Neutrophil (primary cell): ENCODE data around the gene RBPJ.

Experiments
- H3K27ac ChIP-seq: fragments of 200-600 bp; sonication (generic); 2 replicates; pipeline ENCODE4 v1.5.1; 2016; ENCODE audit warnings: mild to moderate bottlenecking, moderate library complexity
- H3K27me3 ChIP-seq: fragments of 200-600 bp; sonication (generic); 2 replicates; pipeline ENCODE4 v1.6.0; 2016; ENCODE audit warnings: mild to moderate bottlenecking
- H3K36me3 ChIP-seq: fragments of 200-600 bp; sonication (generic); 2 replicates; pipeline ENCODE4 v1.5.1; 2017
- H3K4me1 ChIP-seq, 2 experiments: fragments of 200-600 bp in 1 of 2; sonication (generic) in 1 of 2; 1 replicate in 1 of 2; 2 replicates in 1 of 2; pipeline versions ENCODE4 v1.5.1 to v1.6.1; 2013 to 2016; ENCODE audit warnings: low read depth in 1 of 2, low read length in 1 of 2, mild to moderate bottlenecking in 1 of 2, moderate library complexity in 1 of 2; ENCODE audit not compliant: control insufficient read depth in 1 of 2, insufficient read depth in 1 of 2
- H3K4me3 ChIP-seq, 2 experiments: fragments of 200-600 bp in 1 of 2; sonication (generic) in 1 of 2; 1 replicate in 1 of 2; 2 replicates in 1 of 2; pipeline ENCODE4 v1.5.1; 2013 to 2016; ENCODE audit warnings: low read depth in 1 of 2, low read length in 1 of 2, mild to moderate bottlenecking in 1 of 2, moderate library complexity in 1 of 2
- H3K9me3 ChIP-seq: fragments of 200-600 bp; sonication (generic); 2 replicates; pipeline ENCODE4 v1.5.1; 2016
- CTCF ChIP-seq: fragments of 200-600 bp; sonication (generic); IDR thresholded peaks from 2 replicates; pipeline ENCODE4 v1.5.1; 2016; ENCODE audit warnings: antibody characterized with exemption

RBPJ gene

GRCh38 chr4:26406346-26406975 is 85.6 kb downstream of the RBPJ start:
- H3K4me1 ChIP-seq, result peaks cover 20 to 35% of the 10 kb centered on the region in 2 experiments
- no peak overlapping the region for H3K4me3 ChIP-seq
- TF ChIP-seq CTCF, result no peak
- peak overlapping the region; percentile 77 for H3K27ac ChIP-seq
- no peaks in the 10 kb centered on the region for H3K27me3 ChIP-seq
- peaks cover 7% of the 10 kb centered on the region for H3K36me3 ChIP-seq
- H3K9me3 ChIP-seq, result no peaks in the 10 kb centered on the region

- Histone ChIP-seq H3K9me3 (no peaks in the 10 kb centered on the region), H3K27me3 (no peaks in the 10 kb centered on the region), H3K36me3 (peaks cover 7% of the 10 kb centered on the region), H3K4me3 (no peak overlapping the region), H3K4me1 (peaks cover 20 to 35% of the 10 kb centered on the region in 2 experiments), H3K27ac (peak overlapping the region; percentile 77)
- no peak for TF ChIP-seq CTCF
These were observed 86.7 kb downstream of the RBPJ start for GRCh38 chr4:26407476-26407875.

GRCh38 chr4:26410385-26411293 is 89.8 kb downstream of the RBPJ start:
- peaks cover 20 to 35% of the 10 kb centered on the region in 2 experiments for H3K4me1 ChIP-seq
- TF ChIP-seq CTCF, result peak; percentile 50
- H3K9me3 ChIP-seq, result no peaks in the 10 kb centered on the region
- peaks cover 15% of the 10 kb centered on the region for H3K36me3 ChIP-seq
- H3K4me3 ChIP-seq, result no peak overlapping the region
- H3K27ac ChIP-seq, result peak overlapping the region; percentile 29
- H3K27me3 ChIP-seq, result no peaks in the 10 kb centered on the region

- H3K4me1 ChIP-seq, result peaks cover 5 to 15% of the 10 kb centered on the region in 2 experiments
- peaks cover 27% of the 10 kb centered on the region for H3K36me3 ChIP-seq
- no peaks in the 10 kb centered on the region for H3K27me3 ChIP-seq
- H3K27ac ChIP-seq, result no peak overlapping the region
- no peak overlapping the region for H3K4me3 ChIP-seq
- no peak for TF ChIP-seq CTCF
- no peaks in the 10 kb centered on the region for H3K9me3 ChIP-seq
These were observed 91.9 kb downstream of the RBPJ start for GRCh38 chr4:26412381-26413372.

GRCh38 chr4:26413582-26413981 is 92.8 kb downstream of the RBPJ start:
- Histone ChIP-seq H3K27ac (no peak overlapping the region), H3K36me3 (peaks cover 27% of the 10 kb centered on the region), H3K4me1 (peaks cover 0 to 9% of the 10 kb centered on the region in 2 experiments), H3K9me3 (no peaks in the 10 kb centered on the region), H3K27me3 (no peaks in the 10 kb centered on the region), H3K4me3 (no peak overlapping the region)
- no peak for TF ChIP-seq CTCF
